Measurements from ENCODE around the gene PRAMEF33. TPM values are rescaled to one million over a fixed set of nuclear protein-coding genes. Genes with fewer than 3 reads are reported as not detected.
"Not testable (repeated sequence)": the region's sequence is repeated elsewhere in the genome, so short reads cannot be mapped to it uniquely, and the experiment has no call there.

Gene PRAMEF33
- total and polyA plus RNA-seq, 2 donors (not counting 1 experiment from before 2014, with no cell fraction given), result not detected

GRCh38 chr1:13298699-13299098, 4.6 kb upstream of the PRAMEF33 start:
- H3K36me3 ChIP-seq (replicated peaks in 1 of 2; ENCODE audit: control extremely low read depth in 1 of 2, control insufficient read depth in 1 of 2, extremely low read depth in 1 of 2, insufficient read depth in 2 of 2, low read length in 1 of 2), result not testable (repeated sequence)

GRCh38 chr1:13302197-13302596, 1.1 kb upstream of the PRAMEF33 start:
- H3K4me3 Mint-ChIP-seq; H3K27me3 ChIP-seq (replicated peaks in 1 of 4; ENCODE audit: control extremely low read depth in 1 of 4, control insufficient read depth in 3 of 4, insufficient read depth in 4 of 4, low read length in 3 of 4); H3K9ac ChIP-seq (ENCODE audit: low read length); H3K4me1 Mint-ChIP-seq; POLR2A ChIA-PET; intact Hi-C loops (cut with micrococcal nuclease); H2AFZ ChIP-seq (ENCODE audit: insufficient read depth, low read depth, low read length, poor library complexity, severe bottlenecking); H3K27ac Mint-ChIP-seq; ATAC-seq (ENCODE audit: low read depth); CTCF ChIA-PET; H3K79me2 ChIP-seq (ENCODE audit: control insufficient read depth, insufficient read depth, low read length); H3K9me3 Mint-ChIP-seq (ENCODE audit: insufficient read depth); H3K4me2 ChIP-seq (replicated peaks; ENCODE audit: low read depth, low read length, poor library complexity, severe bottlenecking); H3K27me3 Mint-ChIP-seq; H3K4me1 ChIP-seq (ENCODE audit: control insufficient read depth in 2 of 2, insufficient read depth in 2 of 2, low read length in 2 of 2); H3K9me3 ChIP-seq (ENCODE audit: control extremely low read depth in 1 of 3, control insufficient read depth in 2 of 3, insufficient read depth in 1 of 3, low read length in 2 of 3); H3K36me3 ChIP-seq (replicated peaks in 1 of 2; ENCODE audit: control extremely low read depth in 1 of 2, control insufficient read depth in 1 of 2, extremely low read depth in 1 of 2, insufficient read depth in 2 of 2, low read length in 1 of 2); DNase-seq; H4K20me1 ChIP-seq (ENCODE audit: control insufficient read depth, insufficient read depth, low read length, poor library complexity, severe bottlenecking); H3K4me3 ChIP-seq (ENCODE audit: control extremely low read depth in 1 of 5, extremely low read depth in 1 of 5, insufficient read depth in 1 of 5, low read depth in 2 of 5, low read length in 4 of 5); H3K27ac ChIP-seq (ENCODE audit: low read length in 2 of 2): not testable (repeated sequence)

More at GRCh38 chr1:13298699-13299098, 4.6 kb upstream of the PRAMEF33 start:
- H4K20me1 ChIP-seq (ENCODE audit: control insufficient read depth, insufficient read depth, low read length, poor library complexity, severe bottlenecking); H3K4me1 ChIP-seq (ENCODE audit: control insufficient read depth in 2 of 2, insufficient read depth in 2 of 2, low read length in 2 of 2); CTCF ChIA-PET; H3K27me3 ChIP-seq (replicated peaks in 1 of 4; ENCODE audit: control extremely low read depth in 1 of 4, control insufficient read depth in 3 of 4, insufficient read depth in 4 of 4, low read length in 3 of 4); H3K9me3 ChIP-seq (ENCODE audit: control extremely low read depth in 1 of 3, control insufficient read depth in 2 of 3, insufficient read depth in 1 of 3, low read length in 2 of 3); H3K9ac ChIP-seq (ENCODE audit: low read length); H3K9me3 Mint-ChIP-seq (ENCODE audit: insufficient read depth); intact Hi-C loops (cut with micrococcal nuclease); H3K79me2 ChIP-seq (ENCODE audit: control insufficient read depth, insufficient read depth, low read length); H3K27ac Mint-ChIP-seq; H3K27me3 Mint-ChIP-seq; H3K4me2 ChIP-seq (replicated peaks; ENCODE audit: low read depth, low read length, poor library complexity, severe bottlenecking); H2AFZ ChIP-seq (ENCODE audit: insufficient read depth, low read depth, low read length, poor library complexity, severe bottlenecking); H3K4me3 Mint-ChIP-seq; POLR2A ChIA-PET; H3K4me1 Mint-ChIP-seq; DNase-seq; ATAC-seq (ENCODE audit: low read depth); H3K4me3 ChIP-seq (ENCODE audit: control extremely low read depth in 1 of 5, extremely low read depth in 1 of 5, insufficient read depth in 1 of 5, low read depth in 2 of 5, low read length in 4 of 5); H3K27ac ChIP-seq (ENCODE audit: low read length in 2 of 2): not testable (repeated sequence)
- no CpG with 5 or more reads among the region's 27 CpGs for WGBS (ENCODE audit: insufficient coverage)

- H3K9ac ChIP-seq (ENCODE audit: low read length); H3K4me1 Mint-ChIP-seq; POLR2A ChIA-PET; H3K4me3 Mint-ChIP-seq; CTCF ChIA-PET; intact Hi-C loops (cut with micrococcal nuclease); H3K27ac ChIP-seq (ENCODE audit: low read length in 2 of 2); H3K9me3 Mint-ChIP-seq (ENCODE audit: insufficient read depth); H3K4me1 ChIP-seq (ENCODE audit: control insufficient read depth in 2 of 2, insufficient read depth in 2 of 2, low read length in 2 of 2); H3K4me3 ChIP-seq (ENCODE audit: control extremely low read depth in 1 of 5, extremely low read depth in 1 of 5, insufficient read depth in 1 of 5, low read depth in 2 of 5, low read length in 4 of 5); H2AFZ ChIP-seq (ENCODE audit: insufficient read depth, low read depth, low read length, poor library complexity, severe bottlenecking); H3K27me3 Mint-ChIP-seq; DNase-seq; H3K27ac Mint-ChIP-seq; H3K27me3 ChIP-seq (replicated peaks in 1 of 4; ENCODE audit: control extremely low read depth in 1 of 4, control insufficient read depth in 3 of 4, insufficient read depth in 4 of 4, low read length in 3 of 4); H3K79me2 ChIP-seq (ENCODE audit: control insufficient read depth, insufficient read depth, low read length); H4K20me1 ChIP-seq (ENCODE audit: control insufficient read depth, insufficient read depth, low read length, poor library complexity, severe bottlenecking); H3K9me3 ChIP-seq (ENCODE audit: control extremely low read depth in 1 of 3, control insufficient read depth in 2 of 3, insufficient read depth in 1 of 3, low read length in 2 of 3); H3K4me2 ChIP-seq (replicated peaks; ENCODE audit: low read depth, low read length, poor library complexity, severe bottlenecking); H3K36me3 ChIP-seq (replicated peaks in 1 of 2; ENCODE audit: control extremely low read depth in 1 of 2, control insufficient read depth in 1 of 2, extremely low read depth in 1 of 2, insufficient read depth in 2 of 2, low read length in 1 of 2); ATAC-seq (ENCODE audit: low read depth): not testable (repeated sequence)
- WGBS (ENCODE audit: insufficient coverage), result no CpG with 5 or more reads among the region's 4 CpGs
Observed at GRCh38 chr1:13315281-13315680, 11.9 kb downstream of the PRAMEF33 start, which contains the start of gene PRAMEF15. PRAMEF15 (plus strand) TSS chr1:13315581; CDS start chr1:13318408, 2,827 bp downstream.

DNA sequence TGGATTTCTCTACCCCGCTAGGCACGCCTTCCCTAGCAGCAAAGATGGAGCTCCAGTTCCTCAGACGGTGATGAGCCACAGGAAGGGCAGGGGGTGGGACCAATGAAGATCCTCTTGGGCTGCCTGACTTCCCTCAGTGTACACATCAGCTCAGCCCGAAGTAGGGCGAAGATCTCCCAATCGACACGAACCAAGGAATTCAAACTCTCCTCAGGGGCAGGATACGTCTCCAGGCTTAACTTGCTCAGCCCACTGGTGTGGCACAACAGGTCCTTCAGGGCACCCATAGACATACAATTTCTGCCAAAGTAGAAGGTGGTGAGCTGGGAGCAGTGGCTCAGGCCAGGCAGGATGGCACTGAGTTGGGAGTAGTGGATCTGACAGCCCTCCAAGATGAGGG, 39.2 kb downstream of the PRAMEF33 start:
- H4K20me1 ChIP-seq (ENCODE audit: control insufficient read depth, insufficient read depth, low read length, poor library complexity, severe bottlenecking); intact Hi-C loops (cut with micrococcal nuclease); H3K4me1 ChIP-seq (ENCODE audit: control insufficient read depth in 2 of 2, insufficient read depth in 2 of 2, low read length in 2 of 2); H3K4me1 Mint-ChIP-seq; H3K27ac ChIP-seq (ENCODE audit: low read length in 2 of 2); H3K79me2 ChIP-seq (ENCODE audit: control insufficient read depth, insufficient read depth, low read length); H3K27ac Mint-ChIP-seq; POLR2A ChIA-PET; H3K9me3 ChIP-seq (ENCODE audit: control extremely low read depth in 1 of 3, control insufficient read depth in 2 of 3, insufficient read depth in 1 of 3, low read length in 2 of 3); H3K4me3 ChIP-seq (ENCODE audit: control extremely low read depth in 1 of 5, extremely low read depth in 1 of 5, insufficient read depth in 1 of 5, low read depth in 2 of 5, low read length in 4 of 5); ATAC-seq (ENCODE audit: low read depth); H3K4me2 ChIP-seq (replicated peaks; ENCODE audit: low read depth, low read length, poor library complexity, severe bottlenecking); H3K4me3 Mint-ChIP-seq; H3K9ac ChIP-seq (ENCODE audit: low read length); CTCF ChIA-PET; H3K27me3 Mint-ChIP-seq; H3K27me3 ChIP-seq (replicated peaks in 1 of 4; ENCODE audit: control extremely low read depth in 1 of 4, control insufficient read depth in 3 of 4, insufficient read depth in 4 of 4, low read length in 3 of 4); H2AFZ ChIP-seq (ENCODE audit: insufficient read depth, low read depth, low read length, poor library complexity, severe bottlenecking); DNase-seq; H3K9me3 Mint-ChIP-seq (ENCODE audit: insufficient read depth); H3K36me3 ChIP-seq (replicated peaks in 1 of 2; ENCODE audit: control extremely low read depth in 1 of 2, control insufficient read depth in 1 of 2, extremely low read depth in 1 of 2, insufficient read depth in 2 of 2, low read length in 1 of 2): not testable (repeated sequence)
- no CpG with 5 or more reads among the region's 8 CpGs for WGBS (ENCODE audit: insufficient coverage)
